GM18505 (cell line): ENCODE results near the gene SH3PXD2A.

Experiments
- ATAC-seq: cut with Tn5 transposase; IDR thresholded peaks from one replicate; pipeline ENCODE4 v1.9.1; 2021; ENCODE audit not compliant: unreplicated experiment
- POLR2A ChIP-seq: IDR thresholded peaks from 4 replicates; pipeline ENCODE4 v1.6.1; 2011; ENCODE audit warnings: borderline replicate concordance; ENCODE audit not compliant: insufficient read depth, insufficient read length; ENCODE audit errors: extremely low read depth

The SH3PXD2A gene

GRCh38 chr10:103812432-103812831, 42.9 kb downstream of the SH3PXD2A start:
- TF ChIP-seq POLR2A = no peak
- no peak for ATAC-seq

- no peak for TF ChIP-seq POLR2A
- no peak for ATAC-seq
Measured at GRCh38 chr10:103812004-103812403, 43.4 kb downstream of the SH3PXD2A start.

GRCh38 chr10:103811463-103811862, 43.9 kb downstream of the SH3PXD2A start:
- no peak for TF ChIP-seq POLR2A
- ATAC-seq = no peak

GRCh38 chr10:103808780-103809179, 46.6 kb downstream of the SH3PXD2A start:
- TF ChIP-seq POLR2A = no peak
- no peak for ATAC-seq

GRCh38 chr10:103807996-103808395, 47.4 kb downstream of the SH3PXD2A start:
- ATAC-seq = no peak
- no peak for TF ChIP-seq POLR2A

- TF ChIP-seq POLR2A = no peak
- ATAC-seq = no peak
Measured at GRCh38 chr10:103806395-103807187, 48.8 kb downstream of the SH3PXD2A start.

- TF ChIP-seq POLR2A = no peak
Measured at GRCh38 chr10:103805781-103806180, 49.6 kb downstream of the SH3PXD2A start.

GRCh38 chr10:103804871-103805270, 50.5 kb downstream of the SH3PXD2A start:
- ATAC-seq = no peak
- TF ChIP-seq POLR2A = no peak

More at GRCh38 chr10:103805781-103806180, 49.6 kb downstream of the SH3PXD2A start:
- ATAC-seq = no peak

- no peak for ATAC-seq
- TF ChIP-seq POLR2A = no peak
Measured at GRCh38 chr10:103803941-103804340, 51.4 kb downstream of the SH3PXD2A start.

GRCh38 chr10:103802637-103803353, 52.6 kb downstream of the SH3PXD2A start:
- ATAC-seq = no peak
- TF ChIP-seq POLR2A = no peak

GRCh38 chr10:103802081-103802480, 53.3 kb downstream of the SH3PXD2A start:
- no peak for ATAC-seq
- TF ChIP-seq POLR2A = no peak

GRCh38 chr10:103800789-103801540, 54.4 kb downstream of the SH3PXD2A start:
- ATAC-seq = peak; percentile 97
- no peak for TF ChIP-seq POLR2A

- ATAC-seq = no peak
- TF ChIP-seq POLR2A = no peak
Measured at GRCh38 chr10:103800089-103800488, 55.3 kb downstream of the SH3PXD2A start.
